Lower lobe of right lung (tissue), 2 donors: ENCODE results near the gene GRAMD2A. TPM values are rescaled to one million over a fixed set of nuclear protein-coding genes. Genes with fewer than 3 reads are reported as not detected.
A peak's percentile ranks its signal among the peaks of the same experiment; 100 is the strongest.

Source experiments
- ATAC-seq, 2 donors: fragments of 200-7000 bp; cut with Tn5 transposase; one replicate each; pipeline ENCODE4 v1.9.1; 2020 to 2022; ENCODE audit warnings: mild to moderate bottlenecking in 2 of 2, moderate library complexity in 2 of 2
- DNase-seq: peaks from one replicate; pipeline ENCODE4 v3.0.0-alpha.2; 2020
- H3K27ac ChIP-seq: fragments of 200-600 bp; one replicate; pipeline ENCODE4 v1.8.0; 2022
- H3K27me3 ChIP-seq: fragments of 200-600 bp; one replicate; pipeline ENCODE4 v1.8.0; 2022; ENCODE audit warnings: low read depth
- H3K36me3 ChIP-seq: fragments of 200-600 bp; one replicate; pipeline ENCODE4 v1.8.0; 2022; ENCODE audit warnings: mild to moderate bottlenecking
- H3K4me1 ChIP-seq: fragments of 200-600 bp; one replicate; pipeline ENCODE4 v1.8.0; 2022
- H3K4me3 ChIP-seq: fragments of 200-600 bp; one replicate; pipeline ENCODE4 v1.8.0; 2022; ENCODE audit warnings: mild to moderate bottlenecking
- H3K9me3 ChIP-seq: fragments of 200-600 bp; one replicate; pipeline ENCODE4 v1.8.0; 2022
- intact Hi-C: fragments of 100-400 bp; cut with DNase I; formaldehyde crosslinking; loops from one replicate; pipeline ENCODE4 v1.11.0; 2022
- total RNA-seq: library from RNA; stranded (reverse); fragmentation: NEBNext Ultra II Directional; extraction: Animal tissue kit (Norgen Biotek cat#: 25700); gene quantifications from one replicate; pipeline ENCODE4 v1.2.1, GENCODE V29; 2021
- TF ChIP-seq, protein P1 (sequence below): fragments of 200-600 bp; IDR thresholded peaks from one replicate; pipeline ENCODE4 v1.8.0; 2022; ENCODE audit warnings: antibody characterized with exemption, mild to moderate bottlenecking
- donor health status: DM: no; HTN: yes; CAD: no; lungs with severe emphysema.

GRAMD2A gene
- total RNA-seq, 1 donor from 2014 or later, result 29.3 TPM

DNA sequence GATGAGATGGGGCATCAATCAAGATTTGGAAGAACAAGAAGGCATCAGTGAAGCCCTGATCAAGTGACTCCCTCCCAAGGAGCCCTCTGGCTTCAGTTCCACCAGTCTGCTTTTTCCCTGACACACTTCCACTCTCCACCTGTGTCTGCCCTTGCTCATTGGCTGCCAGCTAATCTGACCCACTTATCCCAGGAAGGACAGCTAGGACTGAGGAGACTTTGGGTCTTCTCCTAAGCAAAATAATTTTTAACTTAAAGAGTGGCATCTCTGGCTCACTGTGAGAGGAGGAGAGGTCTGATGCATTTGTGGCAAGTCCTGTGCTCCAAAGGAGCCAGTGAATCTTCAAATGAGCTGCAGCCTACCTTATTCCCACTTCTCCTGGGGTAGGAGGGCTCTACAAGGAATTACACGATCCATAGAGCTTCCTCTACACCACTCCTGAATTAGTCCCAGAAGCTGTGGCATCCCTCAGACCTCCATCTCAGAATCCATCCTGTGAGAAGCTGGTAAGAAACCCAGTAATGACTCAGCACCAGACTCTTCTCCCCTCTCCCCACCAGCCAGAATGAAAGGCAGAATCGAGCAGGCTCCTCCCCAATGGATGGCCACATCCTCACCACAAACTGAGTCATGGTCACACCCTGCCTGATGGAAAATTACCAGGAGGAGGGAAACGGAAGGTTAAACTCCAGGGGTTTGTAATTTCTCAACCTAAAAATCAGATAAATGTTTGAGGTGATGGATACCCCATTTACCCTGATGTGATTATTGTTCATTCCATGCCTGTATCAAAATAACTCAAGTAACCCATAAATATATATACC, 39.7 kb upstream of the GRAMD2A start:
- ATAC-seq (peak; percentile 73 to 86), DNase-seq (peak; percentile 58)
- Histone ChIP-seq H3K36me3 (peaks cover 26% of the 10 kb centered on the region), H3K27ac (no peak overlapping the region), H3K4me3 (no peak overlapping the region), H3K9me3 (no peaks in the 10 kb centered on the region), H3K4me1 (peaks cover 18% of the 10 kb centered on the region), H3K27me3 (no peaks in the 10 kb centered on the region)
- intact Hi-C loops, result no loop called here
- TF ChIP-seq, protein P1, sequence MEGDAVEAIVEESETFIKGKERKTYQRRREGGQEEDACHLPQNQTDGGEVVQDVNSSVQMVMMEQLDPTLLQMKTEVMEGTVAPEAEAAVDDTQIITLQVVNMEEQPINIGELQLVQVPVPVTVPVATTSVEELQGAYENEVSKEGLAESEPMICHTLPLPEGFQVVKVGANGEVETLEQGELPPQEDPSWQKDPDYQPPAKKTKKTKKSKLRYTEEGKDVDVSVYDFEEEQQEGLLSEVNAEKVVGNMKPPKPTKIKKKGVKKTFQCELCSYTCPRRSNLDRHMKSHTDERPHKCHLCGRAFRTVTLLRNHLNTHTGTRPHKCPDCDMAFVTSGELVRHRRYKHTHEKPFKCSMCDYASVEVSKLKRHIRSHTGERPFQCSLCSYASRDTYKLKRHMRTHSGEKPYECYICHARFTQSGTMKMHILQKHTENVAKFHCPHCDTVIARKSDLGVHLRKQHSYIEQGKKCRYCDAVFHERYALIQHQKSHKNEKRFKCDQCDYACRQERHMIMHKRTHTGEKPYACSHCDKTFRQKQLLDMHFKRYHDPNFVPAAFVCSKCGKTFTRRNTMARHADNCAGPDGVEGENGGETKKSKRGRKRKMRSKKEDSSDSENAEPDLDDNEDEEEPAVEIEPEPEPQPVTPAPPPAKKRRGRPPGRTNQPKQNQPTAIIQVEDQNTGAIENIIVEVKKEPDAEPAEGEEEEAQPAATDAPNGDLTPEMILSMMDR, result no peak

DNA sequence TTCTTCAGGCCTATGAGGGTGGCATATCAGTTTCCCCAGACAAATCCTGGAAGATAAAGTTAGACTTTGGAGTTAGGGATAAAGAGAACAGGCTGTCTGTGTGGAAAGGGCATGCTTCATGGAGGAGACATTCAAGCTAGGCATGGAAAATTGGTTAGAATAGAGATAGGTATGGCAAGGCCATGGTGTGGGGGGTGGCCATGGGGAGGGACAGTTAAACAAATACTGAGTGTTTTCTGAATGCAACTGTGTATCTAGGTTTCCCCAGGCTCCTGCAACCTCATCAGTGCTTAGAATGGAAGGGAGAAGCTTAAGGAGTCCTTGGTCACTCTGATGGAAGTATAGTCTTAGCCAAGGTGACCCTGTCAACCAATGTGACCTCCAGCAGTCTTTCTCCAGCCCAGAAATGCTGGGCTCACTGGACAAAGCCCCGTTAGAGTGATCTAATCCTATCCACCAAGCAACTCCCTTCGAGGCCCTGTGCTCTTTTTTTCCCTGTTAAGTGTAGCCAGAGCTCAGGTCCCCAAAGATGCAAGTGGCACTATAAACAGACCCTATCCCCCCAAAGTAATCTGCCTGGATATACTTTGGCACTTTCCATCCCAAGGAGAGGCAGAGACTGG, 38.9 kb upstream of the GRAMD2A start:
- no peak for ATAC-seq
- Histone ChIP-seq H3K27me3 (no peaks in the 10 kb centered on the region), H3K9me3 (no peaks in the 10 kb centered on the region), H3K27ac (no peak overlapping the region), H3K36me3 (peaks cover 19% of the 10 kb centered on the region), H3K4me3 (no peak overlapping the region), H3K4me1 (peaks cover 25% of the 10 kb centered on the region)
- no peak for DNase-seq
- intact Hi-C loops, result no loop called here
- TF ChIP-seq, protein P1, result no peak

DNA sequence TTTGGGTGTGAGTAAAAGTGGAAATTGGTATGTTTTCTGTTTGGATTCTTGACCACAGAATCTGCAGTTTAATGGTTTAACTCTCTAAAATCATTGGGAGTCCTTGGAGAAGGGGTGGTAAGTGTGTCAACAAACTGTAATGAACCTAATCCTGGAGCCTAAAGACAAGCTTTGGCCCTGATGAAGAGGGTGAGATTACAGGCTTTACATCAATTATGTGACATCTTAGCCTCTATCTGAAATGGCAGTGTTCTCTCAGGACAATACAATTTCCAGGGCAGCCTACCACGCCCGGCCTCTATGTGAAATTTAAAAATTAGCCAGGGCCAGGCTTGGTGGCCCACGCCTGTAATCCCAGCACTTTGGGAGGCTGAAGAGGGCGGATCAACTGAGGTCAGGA, 37.7 kb upstream of the GRAMD2A start:
- Histone ChIP-seq H3K27me3 (no peaks in the 10 kb centered on the region), H3K36me3 (peaks cover 7% of the 10 kb centered on the region), H3K4me1 (peaks cover 25% of the 10 kb centered on the region), H3K27ac (no peak overlapping the region), H3K9me3 (no peaks in the 10 kb centered on the region), H3K4me3 (no peak overlapping the region)
- TF ChIP-seq, protein P1, result no peak
- intact Hi-C loops, result no loop called here
- no peak for ATAC-seq
- no peak for DNase-seq

DNA sequence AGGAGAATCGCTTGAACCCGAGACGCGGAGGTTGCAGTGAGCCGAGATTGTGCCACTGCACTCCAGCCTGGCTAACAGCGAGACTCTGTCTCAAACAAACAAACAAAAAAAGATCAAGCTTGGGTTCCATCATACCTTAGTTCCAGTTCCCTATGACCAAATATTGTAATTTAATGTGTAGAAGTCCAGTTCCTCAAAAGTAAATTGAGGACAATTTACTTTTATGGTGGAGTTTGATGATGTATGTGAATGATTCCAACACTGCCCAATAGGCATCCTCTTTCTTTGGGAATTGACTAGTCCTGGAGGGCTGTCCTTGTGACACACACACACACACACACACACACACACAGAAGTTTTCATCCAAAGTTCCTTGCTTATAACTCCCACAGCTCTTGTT, 36.2 kb upstream of the GRAMD2A start:
- Histone ChIP-seq H3K4me3 (no peak overlapping the region), H3K4me1 (peaks cover 33% of the 10 kb centered on the region), H3K9me3 (no peaks in the 10 kb centered on the region), H3K36me3 (no peaks in the 10 kb centered on the region), H3K27ac (no peak overlapping the region), H3K27me3 (no peaks in the 10 kb centered on the region)
- intact Hi-C loops, result no loop called here
- ATAC-seq (no peak), DNase-seq (no peak)
- TF ChIP-seq, protein P1, result no peak

DNA sequence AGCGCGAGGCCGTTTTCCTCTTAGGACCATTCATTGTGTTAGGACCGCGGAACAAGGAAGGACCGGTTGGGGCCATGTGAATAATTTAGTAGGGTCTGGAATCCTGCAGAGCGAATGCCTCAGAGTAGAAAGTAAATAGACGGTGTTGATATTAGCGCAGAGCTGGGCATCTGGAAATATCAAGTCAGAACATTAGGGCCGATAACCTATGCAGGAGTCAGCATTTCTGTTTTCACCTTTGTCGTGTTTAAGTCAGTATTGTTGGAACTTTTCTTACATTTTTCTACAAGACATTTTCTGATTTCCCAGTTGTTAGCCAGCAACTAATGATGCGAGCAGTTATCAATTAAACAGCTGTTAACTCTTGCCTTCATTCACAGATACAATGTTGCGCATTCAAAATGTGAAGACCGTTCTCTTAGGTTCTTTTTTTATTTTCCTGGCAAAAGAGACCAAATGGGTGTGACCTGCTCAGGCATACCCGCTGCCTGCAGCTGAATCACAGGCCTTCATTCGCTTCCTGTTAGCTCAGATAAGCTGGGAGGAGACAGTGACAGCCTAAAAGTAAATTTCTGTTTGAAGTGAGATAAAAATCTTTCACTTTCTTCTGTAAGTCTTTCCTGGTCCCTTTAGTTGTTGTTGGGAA, 34.4 kb upstream of the GRAMD2A start:
- peaks cover 48% of the 10 kb centered on the region for H3K4me1 ChIP-seq
- DNase-seq (no peak), ATAC-seq (peak; percentile 5 to 30)
- intact Hi-C loops, result no loop called here
- H3K4me3 ChIP-seq, result peak overlapping the region; percentile 99
- TF ChIP-seq, protein P1, result no peak
- no peaks in the 10 kb centered on the region for H3K27me3 ChIP-seq
- H3K27ac ChIP-seq, result peak overlapping the region; percentile 96
- no peaks in the 10 kb centered on the region for H3K9me3 ChIP-seq
- no peaks in the 10 kb centered on the region for H3K36me3 ChIP-seq
